Measurements from ENCODE around the gene DYNLL1.

DNA sequence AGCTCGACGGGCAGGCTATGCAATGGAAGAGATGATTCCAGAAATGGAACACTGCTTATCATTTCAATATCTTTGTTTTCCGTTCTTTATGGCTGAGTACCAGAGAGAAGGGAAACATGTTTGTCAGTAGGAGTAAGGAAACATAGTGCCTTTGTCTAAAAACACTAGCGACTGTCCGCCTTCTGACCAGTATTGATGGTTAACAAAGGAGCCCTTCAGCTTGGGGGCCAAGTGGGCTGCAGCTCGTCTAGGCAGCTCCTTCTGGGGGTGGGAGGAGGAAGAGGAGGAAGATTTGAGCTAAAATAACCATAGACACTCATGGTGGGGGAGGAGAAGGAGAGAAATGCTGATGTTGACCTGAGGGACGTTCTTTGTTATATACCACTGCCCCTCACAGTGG lies 18.1 kb downstream of the DYNLL1 start:
- TF ChIP-seq EZH2 (IDR thresholded peaks at IDR 0.05; ENCODE audit: low read depth, unreplicated experiment) (no peak), ZNF114 (CRISPR knock-in tag; IDR thresholded peaks at IDR 0.05) (no peak), POLR2AphosphoS5 (IDR thresholded peaks at IDR 0.05; ENCODE audit: low read depth) (no peak), JUNB (IDR thresholded peaks at IDR 0.05; ENCODE audit: unreplicated experiment) (no peak), EZH2phosphoT487 (IDR thresholded peaks at IDR 0.05; ENCODE audit: unreplicated experiment) (no peak), NANOG (IDR thresholded peaks at IDR 0.05; ENCODE audit: borderline replicate concordance) (no peak), ZNF331 (CRISPR knock-in tag; IDR thresholded peaks at IDR 0.05; ENCODE audit: low read depth) (no peak)
- TF ChIP-seq, protein P1, sequence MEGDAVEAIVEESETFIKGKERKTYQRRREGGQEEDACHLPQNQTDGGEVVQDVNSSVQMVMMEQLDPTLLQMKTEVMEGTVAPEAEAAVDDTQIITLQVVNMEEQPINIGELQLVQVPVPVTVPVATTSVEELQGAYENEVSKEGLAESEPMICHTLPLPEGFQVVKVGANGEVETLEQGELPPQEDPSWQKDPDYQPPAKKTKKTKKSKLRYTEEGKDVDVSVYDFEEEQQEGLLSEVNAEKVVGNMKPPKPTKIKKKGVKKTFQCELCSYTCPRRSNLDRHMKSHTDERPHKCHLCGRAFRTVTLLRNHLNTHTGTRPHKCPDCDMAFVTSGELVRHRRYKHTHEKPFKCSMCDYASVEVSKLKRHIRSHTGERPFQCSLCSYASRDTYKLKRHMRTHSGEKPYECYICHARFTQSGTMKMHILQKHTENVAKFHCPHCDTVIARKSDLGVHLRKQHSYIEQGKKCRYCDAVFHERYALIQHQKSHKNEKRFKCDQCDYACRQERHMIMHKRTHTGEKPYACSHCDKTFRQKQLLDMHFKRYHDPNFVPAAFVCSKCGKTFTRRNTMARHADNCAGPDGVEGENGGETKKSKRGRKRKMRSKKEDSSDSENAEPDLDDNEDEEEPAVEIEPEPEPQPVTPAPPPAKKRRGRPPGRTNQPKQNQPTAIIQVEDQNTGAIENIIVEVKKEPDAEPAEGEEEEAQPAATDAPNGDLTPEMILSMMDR (conservative IDR thresholded peaks at IDR 0.05; ENCODE audit: low read depth in 2 of 2) = no peak
- TF ChIP-seq, protein P2, sequence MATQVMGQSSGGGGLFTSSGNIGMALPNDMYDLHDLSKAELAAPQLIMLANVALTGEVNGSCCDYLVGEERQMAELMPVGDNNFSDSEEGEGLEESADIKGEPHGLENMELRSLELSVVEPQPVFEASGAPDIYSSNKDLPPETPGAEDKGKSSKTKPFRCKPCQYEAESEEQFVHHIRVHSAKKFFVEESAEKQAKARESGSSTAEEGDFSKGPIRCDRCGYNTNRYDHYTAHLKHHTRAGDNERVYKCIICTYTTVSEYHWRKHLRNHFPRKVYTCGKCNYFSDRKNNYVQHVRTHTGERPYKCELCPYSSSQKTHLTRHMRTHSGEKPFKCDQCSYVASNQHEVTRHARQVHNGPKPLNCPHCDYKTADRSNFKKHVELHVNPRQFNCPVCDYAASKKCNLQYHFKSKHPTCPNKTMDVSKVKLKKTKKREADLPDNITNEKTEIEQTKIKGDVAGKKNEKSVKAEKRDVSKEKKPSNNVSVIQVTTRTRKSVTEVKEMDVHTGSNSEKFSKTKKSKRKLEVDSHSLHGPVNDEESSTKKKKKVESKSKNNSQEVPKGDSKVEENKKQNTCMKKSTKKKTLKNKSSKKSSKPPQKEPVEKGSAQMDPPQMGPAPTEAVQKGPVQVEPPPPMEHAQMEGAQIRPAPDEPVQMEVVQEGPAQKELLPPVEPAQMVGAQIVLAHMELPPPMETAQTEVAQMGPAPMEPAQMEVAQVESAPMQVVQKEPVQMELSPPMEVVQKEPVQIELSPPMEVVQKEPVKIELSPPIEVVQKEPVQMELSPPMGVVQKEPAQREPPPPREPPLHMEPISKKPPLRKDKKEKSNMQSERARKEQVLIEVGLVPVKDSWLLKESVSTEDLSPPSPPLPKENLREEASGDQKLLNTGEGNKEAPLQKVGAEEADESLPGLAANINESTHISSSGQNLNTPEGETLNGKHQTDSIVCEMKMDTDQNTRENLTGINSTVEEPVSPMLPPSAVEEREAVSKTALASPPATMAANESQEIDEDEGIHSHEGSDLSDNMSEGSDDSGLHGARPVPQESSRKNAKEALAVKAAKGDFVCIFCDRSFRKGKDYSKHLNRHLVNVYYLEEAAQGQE (IDR thresholded peaks at IDR 0.05; ENCODE audit: unreplicated experiment) = no peak
- TF ChIP-seq, protein P3, sequence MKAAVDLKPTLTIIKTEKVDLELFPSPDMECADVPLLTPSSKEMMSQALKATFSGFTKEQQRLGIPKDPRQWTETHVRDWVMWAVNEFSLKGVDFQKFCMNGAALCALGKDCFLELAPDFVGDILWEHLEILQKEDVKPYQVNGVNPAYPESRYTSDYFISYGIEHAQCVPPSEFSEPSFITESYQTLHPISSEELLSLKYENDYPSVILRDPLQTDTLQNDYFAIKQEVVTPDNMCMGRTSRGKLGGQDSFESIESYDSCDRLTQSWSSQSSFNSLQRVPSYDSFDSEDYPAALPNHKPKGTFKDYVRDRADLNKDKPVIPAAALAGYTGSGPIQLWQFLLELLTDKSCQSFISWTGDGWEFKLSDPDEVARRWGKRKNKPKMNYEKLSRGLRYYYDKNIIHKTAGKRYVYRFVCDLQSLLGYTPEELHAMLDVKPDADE (IDR thresholded peaks at IDR 0.05) = no peak

Measured in GM23338 (cell line).